ENCODE results near the gene TFR2.

TFR2 gene

DNA sequence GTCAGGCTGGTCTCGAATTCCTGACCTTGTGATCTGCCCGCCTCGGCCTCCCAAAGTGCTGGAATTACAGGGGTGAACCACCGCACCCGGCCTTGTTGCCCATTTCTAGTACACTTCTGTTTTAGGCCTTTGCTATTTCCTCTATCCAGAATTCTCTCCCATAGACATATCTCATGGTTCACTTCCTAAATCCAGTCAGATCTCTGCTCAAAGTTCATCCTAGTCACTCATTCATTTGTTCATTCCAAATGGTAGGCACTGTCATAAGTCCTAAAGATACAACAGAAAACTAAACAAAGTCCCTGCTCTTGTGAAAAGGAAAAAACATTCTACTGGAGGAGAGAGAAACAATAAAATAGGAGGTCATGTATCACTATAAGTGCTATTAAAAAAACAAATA lies 31.4 kb downstream of the TFR2 start:
- TF ChIP-seq TAF1 (IDR thresholded peaks at IDR 0.05; ENCODE audit: borderline replicate concordance, insufficient read depth, low read length) (no peak), FOXP2 (optimal IDR thresholded peaks at IDR 0.05; ENCODE audit: borderline replicate concordance, extremely low read depth, extremely low read length, insufficient read depth) (no peak), POLR2AphosphoS5 (IDR thresholded peaks at IDR 0.05; ENCODE audit: low read depth, low read length) (no peak), SIN3A (IDR thresholded peaks at IDR 0.05; ENCODE audit: borderline replicate concordance, insufficient read depth, low read length) (no peak)
- TF ChIP-seq, protein P1, sequence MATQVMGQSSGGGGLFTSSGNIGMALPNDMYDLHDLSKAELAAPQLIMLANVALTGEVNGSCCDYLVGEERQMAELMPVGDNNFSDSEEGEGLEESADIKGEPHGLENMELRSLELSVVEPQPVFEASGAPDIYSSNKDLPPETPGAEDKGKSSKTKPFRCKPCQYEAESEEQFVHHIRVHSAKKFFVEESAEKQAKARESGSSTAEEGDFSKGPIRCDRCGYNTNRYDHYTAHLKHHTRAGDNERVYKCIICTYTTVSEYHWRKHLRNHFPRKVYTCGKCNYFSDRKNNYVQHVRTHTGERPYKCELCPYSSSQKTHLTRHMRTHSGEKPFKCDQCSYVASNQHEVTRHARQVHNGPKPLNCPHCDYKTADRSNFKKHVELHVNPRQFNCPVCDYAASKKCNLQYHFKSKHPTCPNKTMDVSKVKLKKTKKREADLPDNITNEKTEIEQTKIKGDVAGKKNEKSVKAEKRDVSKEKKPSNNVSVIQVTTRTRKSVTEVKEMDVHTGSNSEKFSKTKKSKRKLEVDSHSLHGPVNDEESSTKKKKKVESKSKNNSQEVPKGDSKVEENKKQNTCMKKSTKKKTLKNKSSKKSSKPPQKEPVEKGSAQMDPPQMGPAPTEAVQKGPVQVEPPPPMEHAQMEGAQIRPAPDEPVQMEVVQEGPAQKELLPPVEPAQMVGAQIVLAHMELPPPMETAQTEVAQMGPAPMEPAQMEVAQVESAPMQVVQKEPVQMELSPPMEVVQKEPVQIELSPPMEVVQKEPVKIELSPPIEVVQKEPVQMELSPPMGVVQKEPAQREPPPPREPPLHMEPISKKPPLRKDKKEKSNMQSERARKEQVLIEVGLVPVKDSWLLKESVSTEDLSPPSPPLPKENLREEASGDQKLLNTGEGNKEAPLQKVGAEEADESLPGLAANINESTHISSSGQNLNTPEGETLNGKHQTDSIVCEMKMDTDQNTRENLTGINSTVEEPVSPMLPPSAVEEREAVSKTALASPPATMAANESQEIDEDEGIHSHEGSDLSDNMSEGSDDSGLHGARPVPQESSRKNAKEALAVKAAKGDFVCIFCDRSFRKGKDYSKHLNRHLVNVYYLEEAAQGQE (IDR thresholded peaks at IDR 0.05; ENCODE audit: insufficient read depth in 1 of 2, low read depth in 2 of 2, low read length in 2 of 2) = no peak

DNA sequence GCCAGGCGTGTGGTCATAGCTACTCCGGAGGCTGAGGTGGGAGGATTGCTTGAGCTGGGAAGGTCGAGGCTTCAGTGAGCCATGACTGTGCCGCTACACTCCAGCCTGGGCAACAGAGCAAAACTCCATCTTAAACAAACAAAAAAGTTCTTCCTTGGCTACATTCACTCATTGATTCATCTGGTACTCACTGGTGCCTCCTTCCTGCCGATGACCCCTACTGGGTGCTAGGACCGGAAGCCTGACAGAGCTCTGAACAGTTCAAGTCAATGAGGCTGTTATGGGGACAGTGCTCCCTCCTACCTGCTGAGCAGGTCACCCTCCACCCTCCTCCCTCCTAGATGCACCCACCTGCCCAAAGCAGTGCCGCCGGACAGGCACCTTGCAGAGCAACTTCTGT lies 34.2 kb downstream of the TFR2 start:
- TF ChIP-seq POLR2AphosphoS5 (IDR thresholded peaks at IDR 0.05; ENCODE audit: low read depth, low read length) (no peak), SIN3A (IDR thresholded peaks at IDR 0.05; ENCODE audit: borderline replicate concordance, insufficient read depth, low read length) (no peak), TAF1 (IDR thresholded peaks at IDR 0.05; ENCODE audit: borderline replicate concordance, insufficient read depth, low read length) (no peak), FOXP2 (optimal IDR thresholded peaks at IDR 0.05; ENCODE audit: borderline replicate concordance, extremely low read depth, extremely low read length, insufficient read depth) (no peak)
- TF ChIP-seq, protein P1 (IDR thresholded peaks at IDR 0.05; ENCODE audit: insufficient read depth in 1 of 2, low read depth in 2 of 2, low read length in 2 of 2) = no peak

DNA sequence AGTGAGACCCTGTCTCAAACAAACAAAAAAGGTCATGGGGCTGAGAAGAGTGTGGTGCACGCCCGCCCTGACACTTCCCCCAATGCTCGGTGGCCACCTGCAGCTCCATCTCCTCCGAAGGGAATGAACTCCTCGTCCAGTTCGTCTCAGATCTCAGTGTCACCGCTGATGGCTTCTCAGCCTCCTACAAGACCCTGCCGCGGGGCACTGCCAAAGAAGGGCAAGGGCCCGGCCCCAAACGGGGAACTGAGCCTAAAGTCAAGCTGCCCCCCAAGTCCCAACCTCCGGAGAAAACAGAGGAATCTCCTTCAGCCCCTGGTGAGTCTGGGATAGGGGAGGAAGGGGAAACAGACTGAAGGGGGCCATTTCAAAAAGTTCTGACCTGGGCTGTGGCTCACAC lies 35.0 kb downstream of the TFR2 start:
- TF ChIP-seq, protein P1 (IDR thresholded peaks at IDR 0.05; ENCODE audit: insufficient read depth in 1 of 2, low read depth in 2 of 2, low read length in 2 of 2) = no peak
- TF ChIP-seq POLR2AphosphoS5 (IDR thresholded peaks at IDR 0.05; ENCODE audit: low read depth, low read length) = no peak
- no peak for TF ChIP-seq TAF1 (IDR thresholded peaks at IDR 0.05; ENCODE audit: borderline replicate concordance, insufficient read depth, low read length)
- no peak for TF ChIP-seq SIN3A (IDR thresholded peaks at IDR 0.05; ENCODE audit: borderline replicate concordance, insufficient read depth, low read length)
- no peak for TF ChIP-seq FOXP2 (optimal IDR thresholded peaks at IDR 0.05; ENCODE audit: borderline replicate concordance, extremely low read depth, extremely low read length, insufficient read depth)

DNA sequence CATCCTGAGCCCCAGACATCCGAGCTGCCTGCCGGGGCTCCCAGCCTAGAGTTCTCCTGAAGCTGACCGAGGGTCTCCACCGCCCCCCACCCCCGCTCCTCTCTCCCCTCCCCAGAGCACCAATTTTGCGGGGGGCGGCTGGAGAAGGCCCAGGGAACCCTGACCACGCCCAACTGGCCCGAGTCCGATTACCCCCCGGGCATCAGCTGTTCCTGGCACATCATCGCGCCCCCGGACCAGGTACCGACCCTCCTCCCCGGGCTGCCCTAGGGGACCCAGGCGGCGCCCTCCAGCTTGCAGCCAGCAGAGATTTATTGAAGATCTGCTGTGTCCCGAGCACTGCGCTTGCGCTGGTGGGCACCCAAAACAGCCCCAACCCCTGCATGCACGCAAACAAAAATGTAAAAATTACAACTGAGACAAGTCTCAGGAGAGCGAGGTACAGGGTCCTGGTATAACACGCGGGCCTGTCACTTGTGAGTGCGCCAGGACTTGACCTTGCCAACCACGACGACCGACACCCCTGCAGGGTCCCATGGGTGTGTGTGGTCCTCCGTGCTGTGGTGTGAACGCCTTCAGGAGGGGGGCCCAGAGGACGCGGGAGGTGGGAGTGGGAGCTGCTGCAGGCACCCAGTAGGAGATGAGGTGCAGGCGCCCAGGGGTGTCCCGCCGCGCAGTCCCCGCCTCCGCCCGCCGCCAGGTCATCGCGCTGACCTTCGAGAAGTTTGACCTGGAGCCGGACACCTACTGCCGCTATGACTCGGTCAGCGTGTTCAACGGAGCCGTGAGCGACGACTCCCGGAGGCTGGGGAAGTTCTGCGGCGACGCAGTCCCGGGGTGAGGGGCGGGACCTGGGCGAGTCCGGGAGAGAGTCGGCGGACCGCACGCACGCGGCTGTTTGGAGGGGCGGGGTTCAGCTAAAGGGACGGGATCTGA lies 36.1 kb downstream of the TFR2 start:
- TF ChIP-seq TAF1 (IDR thresholded peaks at IDR 0.05; ENCODE audit: borderline replicate concordance, insufficient read depth, low read length) (no peak), SIN3A (IDR thresholded peaks at IDR 0.05; ENCODE audit: borderline replicate concordance, insufficient read depth, low read length) (no peak), POLR2AphosphoS5 (IDR thresholded peaks at IDR 0.05; ENCODE audit: low read depth, low read length) (no peak), FOXP2 (optimal IDR thresholded peaks at IDR 0.05; ENCODE audit: borderline replicate concordance, extremely low read depth, extremely low read length, insufficient read depth) (no peak)
- TF ChIP-seq, protein P1 (IDR thresholded peaks at IDR 0.05; ENCODE audit: insufficient read depth in 1 of 2, low read depth in 2 of 2, low read length in 2 of 2) = no peak

Data from PFSK-1 (cell line).